Measurements from ENCODE around the gene OR3A1.

The OR3A1 gene

DNA sequence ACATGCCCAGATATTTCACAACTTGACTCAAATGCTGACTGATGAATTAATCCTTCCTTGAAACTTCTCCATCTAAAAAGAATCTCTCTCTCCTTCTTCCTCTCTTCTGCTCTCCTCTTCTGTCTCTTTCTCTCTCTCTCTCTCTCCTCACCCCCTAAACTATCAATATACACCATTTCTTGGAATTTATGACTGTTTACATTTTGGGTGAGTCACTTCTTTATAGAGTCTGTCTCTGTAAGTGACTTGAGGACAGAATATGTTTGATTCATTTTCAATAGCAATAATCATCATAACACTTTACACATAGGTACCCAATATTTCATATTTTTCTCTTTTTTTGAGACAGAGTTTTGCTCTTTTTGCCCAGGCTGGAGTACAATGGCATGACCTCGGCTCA lies 15.3 kb downstream of the OR3A1 start:
- Histone ChIP-seq H3K27me3 (ENCODE audit: insufficient read depth, low read length, poor library complexity, severe bottlenecking) (no peaks in the 10 kb centered on the region), H3K36me3 (ENCODE audit: insufficient read depth, low read length) (no peaks in the 10 kb centered on the region), H3K4me3 (ENCODE audit: low read length, poor library complexity, severe bottlenecking) (no peak overlapping the region), H2AFZ (ENCODE audit: low read length) (no peak overlapping the region), H3K4me1 (ENCODE audit: insufficient read depth, low read length, poor library complexity, severe bottlenecking) (no peaks in the 10 kb centered on the region), H4K20me1 (ENCODE audit: insufficient read depth, low read length, poor library complexity, severe bottlenecking) (no peaks in the 10 kb centered on the region), H3F3A (ENCODE audit: low read depth) (no peaks in the 10 kb centered on the region), H3K4me2 (ENCODE audit: low read depth, low read length, poor library complexity, severe bottlenecking) (no peak overlapping the region), H3K9ac (ENCODE audit: low read depth, low read length, poor library complexity, severe bottlenecking) (no peak overlapping the region), H3K9me2 (replicated peaks; ENCODE audit: low read depth, low read length) (no peaks in the 10 kb centered on the region), H3K9me3 (ENCODE audit: insufficient read depth, low read depth, low read length) (no peaks in the 10 kb centered on the region), H3K79me2 (ENCODE audit: insufficient read depth, low read length) (no peaks in the 10 kb centered on the region)
- TF ChIP-seq, protein P1, sequence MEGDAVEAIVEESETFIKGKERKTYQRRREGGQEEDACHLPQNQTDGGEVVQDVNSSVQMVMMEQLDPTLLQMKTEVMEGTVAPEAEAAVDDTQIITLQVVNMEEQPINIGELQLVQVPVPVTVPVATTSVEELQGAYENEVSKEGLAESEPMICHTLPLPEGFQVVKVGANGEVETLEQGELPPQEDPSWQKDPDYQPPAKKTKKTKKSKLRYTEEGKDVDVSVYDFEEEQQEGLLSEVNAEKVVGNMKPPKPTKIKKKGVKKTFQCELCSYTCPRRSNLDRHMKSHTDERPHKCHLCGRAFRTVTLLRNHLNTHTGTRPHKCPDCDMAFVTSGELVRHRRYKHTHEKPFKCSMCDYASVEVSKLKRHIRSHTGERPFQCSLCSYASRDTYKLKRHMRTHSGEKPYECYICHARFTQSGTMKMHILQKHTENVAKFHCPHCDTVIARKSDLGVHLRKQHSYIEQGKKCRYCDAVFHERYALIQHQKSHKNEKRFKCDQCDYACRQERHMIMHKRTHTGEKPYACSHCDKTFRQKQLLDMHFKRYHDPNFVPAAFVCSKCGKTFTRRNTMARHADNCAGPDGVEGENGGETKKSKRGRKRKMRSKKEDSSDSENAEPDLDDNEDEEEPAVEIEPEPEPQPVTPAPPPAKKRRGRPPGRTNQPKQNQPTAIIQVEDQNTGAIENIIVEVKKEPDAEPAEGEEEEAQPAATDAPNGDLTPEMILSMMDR (conservative IDR thresholded peaks at IDR 0.05; ENCODE audit: low read length): no peak
- TF ChIP-seq EZH2phosphoT487 (IDR thresholded peaks at IDR 0.05; ENCODE audit: borderline replicate concordance): no peak

DNA sequence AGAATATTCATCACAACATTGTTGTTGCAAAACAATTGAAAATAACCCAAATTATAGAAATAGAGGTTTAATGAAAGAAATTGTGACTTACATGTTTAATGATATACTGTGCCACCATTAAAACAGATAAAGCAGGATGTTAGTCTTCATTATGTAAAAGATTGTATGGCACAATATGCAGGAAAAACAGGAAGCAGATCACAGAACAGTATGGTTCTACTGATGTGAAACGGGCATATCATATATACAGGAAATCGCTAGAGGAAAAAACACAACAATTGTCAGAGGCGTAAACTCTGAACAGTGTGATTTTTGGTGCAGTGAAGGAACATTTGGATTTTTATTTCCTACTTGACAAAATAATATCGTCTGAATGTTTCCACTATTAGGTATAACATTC lies 22.0 kb downstream of the OR3A1 start:
- peaks cover 12% of the 10 kb centered on the region; the same call in 1 of the 2 replicates for H3K9me3 ChIP-seq (ENCODE audit: insufficient read depth, low read depth, low read length)
- no peaks in the 10 kb centered on the region for H3K36me3 ChIP-seq (ENCODE audit: insufficient read depth, low read length)
- no peaks in the 10 kb centered on the region for H3F3A ChIP-seq (ENCODE audit: low read depth)
- H3K4me3 ChIP-seq (ENCODE audit: low read length, poor library complexity, severe bottlenecking): no peak overlapping the region
- no peak overlapping the region for H2AFZ ChIP-seq (ENCODE audit: low read length)
- H3K79me2 ChIP-seq (ENCODE audit: insufficient read depth, low read length): no peaks in the 10 kb centered on the region
- no peaks in the 10 kb centered on the region for H3K27me3 ChIP-seq (ENCODE audit: insufficient read depth, low read length, poor library complexity, severe bottlenecking)
- H4K20me1 ChIP-seq (ENCODE audit: insufficient read depth, low read length, poor library complexity, severe bottlenecking): no peaks in the 10 kb centered on the region
- no peak for TF ChIP-seq EZH2phosphoT487 (IDR thresholded peaks at IDR 0.05; ENCODE audit: borderline replicate concordance)
- TF ChIP-seq, protein P1 (conservative IDR thresholded peaks at IDR 0.05; ENCODE audit: low read length): no peak
- H3K4me2 ChIP-seq (ENCODE audit: low read depth, low read length, poor library complexity, severe bottlenecking): no peak overlapping the region
- no peak overlapping the region for H3K9ac ChIP-seq (ENCODE audit: low read depth, low read length, poor library complexity, severe bottlenecking)
- no peaks in the 10 kb centered on the region for H3K4me1 ChIP-seq (ENCODE audit: insufficient read depth, low read length, poor library complexity, severe bottlenecking)
- H3K9me2 ChIP-seq (replicated peaks; ENCODE audit: low read depth, low read length): no peaks in the 10 kb centered on the region

DNA sequence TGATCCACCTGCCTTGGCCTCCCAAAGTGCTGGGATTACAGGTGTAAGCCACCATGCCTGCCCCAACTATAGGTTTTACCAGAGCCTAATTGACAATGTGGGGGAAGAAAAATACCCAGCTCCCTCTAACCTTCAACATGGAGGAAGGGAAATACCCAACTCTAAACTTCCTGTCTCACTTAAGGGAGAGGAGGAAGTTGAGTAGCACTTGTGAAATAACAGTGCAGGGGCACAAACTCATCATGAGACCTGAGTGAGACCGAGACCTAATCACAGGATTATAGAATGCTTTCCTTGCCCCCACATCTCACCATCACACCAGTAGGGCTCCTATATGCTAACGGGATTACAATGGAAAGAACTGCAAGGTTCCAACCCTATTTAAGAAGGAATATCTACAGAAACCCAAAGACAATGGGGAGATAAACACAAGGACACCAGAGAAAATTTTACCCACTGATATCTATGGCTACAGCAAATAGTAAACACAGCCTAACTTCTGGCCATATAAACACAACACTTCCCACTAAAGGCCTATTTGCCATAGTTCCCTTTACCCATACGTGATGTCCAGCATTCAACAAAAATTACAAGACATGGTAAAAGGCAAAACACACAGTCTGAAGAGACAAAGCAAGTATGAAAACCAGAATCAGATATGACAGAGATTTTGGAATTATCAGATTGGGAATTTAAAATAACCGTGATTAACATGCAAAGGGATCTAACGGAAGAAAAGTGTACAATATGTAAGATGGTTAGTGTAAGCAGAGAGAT lies 26.9 kb downstream of the OR3A1 start:
- Histone ChIP-seq H4K20me1 (ENCODE audit: insufficient read depth, low read length, poor library complexity, severe bottlenecking) (no peaks in the 10 kb centered on the region), H3K27me3 (ENCODE audit: insufficient read depth, low read length, poor library complexity, severe bottlenecking) (no peaks in the 10 kb centered on the region)
- no peak for TF ChIP-seq EZH2phosphoT487 (IDR thresholded peaks at IDR 0.05; ENCODE audit: borderline replicate concordance)
- TF ChIP-seq, protein P1 (conservative IDR thresholded peaks at IDR 0.05; ENCODE audit: low read length): no peak

More for the DNA sequence above, 26.9 kb downstream of the OR3A1 start:
- Histone ChIP-seq H3K9me3 (ENCODE audit: insufficient read depth, low read depth, low read length) (peaks cover 14% of the 10 kb centered on the region; the same call in 1 of the 2 replicates), H3K4me2 (ENCODE audit: low read depth, low read length, poor library complexity, severe bottlenecking) (no peak overlapping the region), H3F3A (ENCODE audit: low read depth) (no peaks in the 10 kb centered on the region), H3K79me2 (ENCODE audit: insufficient read depth, low read length) (no peaks in the 10 kb centered on the region), H3K9ac (ENCODE audit: low read depth, low read length, poor library complexity, severe bottlenecking) (no peak overlapping the region), H3K4me3 (ENCODE audit: low read length, poor library complexity, severe bottlenecking) (no peak overlapping the region), H2AFZ (ENCODE audit: low read length) (no peak overlapping the region), H3K9me2 (replicated peaks; ENCODE audit: low read depth, low read length) (no peaks in the 10 kb centered on the region), H3K36me3 (ENCODE audit: insufficient read depth, low read length) (no peaks in the 10 kb centered on the region), H3K4me1 (ENCODE audit: insufficient read depth, low read length, poor library complexity, severe bottlenecking) (no peaks in the 10 kb centered on the region)

Measured in Loucy (cell line).